Peyer's patch (tissue), 4 donors: ENCODE measurements around the gene SYNE4. TPM values are rescaled to one million over a fixed set of nuclear protein-coding genes. Genes with fewer than 3 reads are reported as not detected.
A peak's percentile ranks its signal among the peaks of the same experiment; 100 is the strongest.
"Not testable (repeated sequence)": the region's sequence is repeated elsewhere in the genome, so short reads cannot be mapped to it uniquely, and the experiment has no call there.

ENCODE experiments used
- DNase-seq, 3 donors: peaks; one replicate each; pipeline ENCODE4 v3.0.0-alpha.2; 2017 to 2019
- H3K27ac ChIP-seq, 4 donors: fragments of 200-600 bp; sonication (generic); one replicate each; pipeline ENCODE4 v1.5.1; 2016 to 2019
- H3K27me3 ChIP-seq, 2 donors: fragments of 200-600 bp; sonication (generic); one replicate each; pipeline ENCODE4 v1.5.1; 2019
- H3K36me3 ChIP-seq, 3 donors: fragments of 200-600 bp; sonication (generic); one replicate each; pipeline ENCODE4 v1.5.1; 2016 to 2019
- H3K4me1 ChIP-seq, 4 donors: fragments of 200-600 bp; sonication (generic); one replicate each; pipeline ENCODE4 v1.5.1; 2016 to 2019
- H3K4me3 ChIP-seq, 4 donors: fragments of 200-600 bp; sonication (generic); 1 replicate in 3 of 4; 2 replicates in 1 of 4; pipeline ENCODE4 v1.5.1; 2016 to 2019; ENCODE audit warnings: mild to moderate bottlenecking in 1 of 4
- H3K9me3 ChIP-seq, 4 donors: fragments of 200-600 bp; sonication (generic); one replicate each; pipeline ENCODE4 v1.5.1; 2016 to 2019; ENCODE audit warnings: mild to moderate bottlenecking in 1 of 4
- POLR2A ChIP-seq, 2 donors: fragments of 450-650 bp; IDR thresholded peaks; one replicate each; pipeline ENCODE4 v1.5.1; 2017; ENCODE audit warnings: antibody characterized with exemption in 2 of 2, mild to moderate bottlenecking in 2 of 2, moderate library complexity in 2 of 2
- total RNA-seq, 4 donors: library from RNA; depleted of rRNA; stranded (reverse); fragments of >200 nt; gene quantifications; one replicate each; pipeline ENCODE4 v1.1.0, GENCODE V29; 2016
- TF ChIP-seq, protein P1 (sequence below), 6 experiments: fragments of 450-650 bp in 4 of 6; fragments of 200-600 bp in 2 of 6; sonication (generic) in 1 of 6; IDR thresholded peaks; one replicate each; pipeline ENCODE4 v1.5.1; 2017 to 2019; ENCODE audit warnings: antibody characterized with exemption in 6 of 6, mild to moderate bottlenecking in 3 of 6, moderate library complexity in 1 of 6

The SYNE4 gene
- total RNA-seq, 4 donors from 2014 or later: 0.67 to 6.8 (median 6.1) TPM; not detected in 1

GRCh38 chr19:36041831-36042230 lies 33.2 kb upstream of the SYNE4 start:
- Histone ChIP-seq H3K4me3 (no peak overlapping the region), H3K4me1 (peaks cover 0 to 5% (median 0%) of the 10 kb centered on the region in 4 donors), H3K27me3 (no peaks in the 10 kb centered on the region), H3K36me3 (peaks cover 0 to 10% (median 0%) of the 10 kb centered on the region in 3 donors), H3K9me3 (no peaks in the 10 kb centered on the region), H3K27ac (peak overlapping the region in 2 of 4 donors; percentile 12 to 64)
- no peak for DNase-seq
- TF ChIP-seq, protein P1, sequence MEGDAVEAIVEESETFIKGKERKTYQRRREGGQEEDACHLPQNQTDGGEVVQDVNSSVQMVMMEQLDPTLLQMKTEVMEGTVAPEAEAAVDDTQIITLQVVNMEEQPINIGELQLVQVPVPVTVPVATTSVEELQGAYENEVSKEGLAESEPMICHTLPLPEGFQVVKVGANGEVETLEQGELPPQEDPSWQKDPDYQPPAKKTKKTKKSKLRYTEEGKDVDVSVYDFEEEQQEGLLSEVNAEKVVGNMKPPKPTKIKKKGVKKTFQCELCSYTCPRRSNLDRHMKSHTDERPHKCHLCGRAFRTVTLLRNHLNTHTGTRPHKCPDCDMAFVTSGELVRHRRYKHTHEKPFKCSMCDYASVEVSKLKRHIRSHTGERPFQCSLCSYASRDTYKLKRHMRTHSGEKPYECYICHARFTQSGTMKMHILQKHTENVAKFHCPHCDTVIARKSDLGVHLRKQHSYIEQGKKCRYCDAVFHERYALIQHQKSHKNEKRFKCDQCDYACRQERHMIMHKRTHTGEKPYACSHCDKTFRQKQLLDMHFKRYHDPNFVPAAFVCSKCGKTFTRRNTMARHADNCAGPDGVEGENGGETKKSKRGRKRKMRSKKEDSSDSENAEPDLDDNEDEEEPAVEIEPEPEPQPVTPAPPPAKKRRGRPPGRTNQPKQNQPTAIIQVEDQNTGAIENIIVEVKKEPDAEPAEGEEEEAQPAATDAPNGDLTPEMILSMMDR (IDR thresholded peaks at IDR 0.05): no peak
- TF ChIP-seq POLR2A (IDR thresholded peaks at IDR 0.05): no peak

- peak overlapping the region in 2 of 4 donors; percentile 12 to 64 for H3K27ac ChIP-seq
- H3K9me3 ChIP-seq, H3K27me3 ChIP-seq, H3K4me3 ChIP-seq, DNase-seq, H3K4me1 ChIP-seq: not testable (repeated sequence)
- H3K36me3 ChIP-seq: peaks cover 0 to 10% (median 0%) of the 10 kb centered on the region in 3 donors
Measured at GRCh38 chr19:36041092-36041491, 32.5 kb upstream of the SYNE4 start.

GRCh38 chr19:36040495-36040894 lies 31.9 kb upstream of the SYNE4 start:
- no peaks in the 10 kb centered on the region for H3K9me3 ChIP-seq
- H3K4me1 ChIP-seq: peaks cover 0 to 5% (median 0%) of the 10 kb centered on the region in 4 donors
- H3K4me3 ChIP-seq: no peak overlapping the region
- TF ChIP-seq, protein P1 (IDR thresholded peaks at IDR 0.05): no peak
- no peak for TF ChIP-seq POLR2A (IDR thresholded peaks at IDR 0.05)
- H3K27me3 ChIP-seq: no peaks in the 10 kb centered on the region
- no peak for DNase-seq
- H3K36me3 ChIP-seq: peaks cover 0 to 10% (median 0%) of the 10 kb centered on the region in 3 donors
- H3K27ac ChIP-seq: no peak overlapping the region

DNA sequence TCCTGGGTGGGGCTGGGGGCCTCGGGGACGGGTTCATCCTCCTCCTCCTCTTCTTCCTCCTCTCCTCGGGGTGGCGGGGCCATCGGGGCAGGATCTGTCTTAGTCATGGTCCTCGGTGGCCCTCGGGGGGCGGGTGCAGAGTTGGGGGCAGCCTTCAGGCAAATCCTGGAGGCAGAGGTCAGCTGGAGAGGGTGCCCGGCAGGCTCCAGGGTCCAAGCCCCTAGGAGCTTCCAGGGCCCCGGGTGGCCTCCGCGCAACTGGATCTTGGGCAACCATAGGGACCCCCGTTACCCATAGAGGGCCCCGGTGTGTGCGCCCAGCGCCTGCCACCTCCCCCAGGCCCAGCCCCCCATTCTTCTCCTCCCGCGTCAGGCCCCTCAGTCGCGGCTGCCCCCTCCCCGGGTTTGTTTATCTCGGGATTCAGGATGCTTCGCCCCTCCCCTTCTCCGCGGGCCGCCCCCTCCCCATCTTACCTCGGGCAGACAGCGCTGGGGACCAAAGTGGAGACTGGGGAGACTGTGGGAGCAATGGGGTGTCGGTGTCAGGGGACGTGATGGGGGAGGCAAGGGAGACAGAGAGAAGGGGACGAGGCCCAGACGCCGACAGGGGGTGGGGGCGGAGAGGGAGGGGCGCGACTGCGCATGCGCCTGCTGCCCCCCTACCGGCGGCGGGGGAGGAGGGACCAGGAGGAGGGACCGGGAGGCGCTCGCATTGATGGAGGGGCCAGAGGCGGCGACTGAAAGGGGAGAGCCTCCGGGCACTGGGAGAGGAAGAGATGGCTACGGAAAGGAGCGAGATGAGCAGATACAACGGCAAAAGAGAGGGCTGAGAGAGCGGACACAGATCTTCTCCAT lies 23.9 kb upstream of the SYNE4 start, which contains the start of gene CLIP3:
Gene CLIP3 (minus strand): TSS at position 623 of the 854 bp plus-strand sequence. CDS start 516 bp downstream, at position 107.
- peaks cover 0 to 4% (median 0%) of the 10 kb centered on the region in 3 donors for H3K36me3 ChIP-seq
- H3K4me3 ChIP-seq: peak within 1 kb of the TSS; percentile 13 to 59 (median 39)
- H3K27ac ChIP-seq: peak within 1 kb of the TSS in 3 of 4 donors; percentile 44 to 56 (median 50)
- TF ChIP-seq POLR2A (IDR thresholded peaks at IDR 0.05): no peak
- TF ChIP-seq, protein P1 (IDR thresholded peaks at IDR 0.05): no peak
- no peaks in the 10 kb centered on the region for H3K27me3 ChIP-seq
- H3K9me3 ChIP-seq: no peaks in the 10 kb centered on the region
- DNase-seq: peak in 1 of 3 donors; percentile 57
- peaks cover 0 to 9% (median 2%) of the 10 kb centered on the region in 4 donors for H3K4me1 ChIP-seq

DNA sequence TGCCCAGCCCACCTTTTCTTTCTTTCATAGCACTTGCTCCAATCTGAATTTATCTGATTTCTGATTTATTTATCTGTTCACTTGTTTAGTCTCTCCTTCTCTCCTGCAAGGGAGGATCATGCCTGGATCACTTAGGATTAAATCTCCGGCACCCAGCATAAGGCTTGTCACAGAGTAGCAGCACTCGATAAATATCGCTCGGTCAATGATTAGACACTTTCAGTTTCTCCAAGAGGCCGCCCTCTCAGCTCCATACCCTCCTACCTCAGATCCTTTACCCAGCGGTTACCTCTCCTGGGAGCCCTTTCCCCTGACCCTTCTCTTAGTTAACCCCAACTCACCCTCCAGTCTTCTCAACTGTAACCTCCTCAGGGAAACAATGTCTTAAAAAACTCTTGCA lies 22.7 kb upstream of the SYNE4 start:
- Histone ChIP-seq H3K36me3 (peaks cover 0 to 4% (median 0%) of the 10 kb centered on the region in 3 donors), H3K27ac (no peak overlapping the region), H3K9me3 (no peaks in the 10 kb centered on the region), H3K4me3 (no peak overlapping the region), H3K27me3 (no peaks in the 10 kb centered on the region), H3K4me1 (peaks cover 0 to 9% (median 2%) of the 10 kb centered on the region in 4 donors)
- DNase-seq: no peak
- TF ChIP-seq POLR2A (IDR thresholded peaks at IDR 0.05): no peak
- TF ChIP-seq, protein P1 (IDR thresholded peaks at IDR 0.05): no peak
